H9 (cell line): ENCODE data around the gene LCE6A. TPM values are rescaled to one million over a fixed set of nuclear protein-coding genes. Genes with fewer than 3 reads are reported as not detected.
A peak's percentile ranks its signal among the peaks of the same experiment; 100 is the strongest.

Experiments used
- DNase-seq: peaks from one replicate; pipeline ENCODE4 v3.0.0-alpha.2; 2017
- H2AFZ ChIP-seq: one replicate; pipeline ENCODE4 v1.6.1; 2013; ENCODE audit warnings: mild to moderate bottlenecking, low read length, control low read depth, moderate library complexity
- H2AK5ac ChIP-seq: 2 replicates; pipeline ENCODE4 v1.6.1; 2013; ENCODE audit warnings: low read length, control low read depth, mixed read lengths; ENCODE audit not compliant: insufficient read length
- H2BK120ac ChIP-seq: one replicate; pipeline ENCODE4 v1.6.1; 2013; ENCODE audit warnings: low read depth, mild to moderate bottlenecking, low read length, control low read depth, inconsistent platforms; ENCODE audit not compliant: poor library complexity, severe bottlenecking
- H2BK12ac ChIP-seq: 2 replicates; pipeline ENCODE4 v1.6.1; 2013; ENCODE audit warnings: low read length, control low read depth, mixed read lengths, low read depth; ENCODE audit not compliant: insufficient read length
- H2BK15ac ChIP-seq: 2 replicates; pipeline ENCODE4 v1.6.1; 2013; ENCODE audit warnings: low read depth, low read length, control low read depth
- H2BK20ac ChIP-seq: one replicate; pipeline ENCODE4 v1.6.1; 2013; ENCODE audit warnings: low read depth, mild to moderate bottlenecking, low read length, control low read depth, inconsistent platforms; ENCODE audit not compliant: poor library complexity, severe bottlenecking
- H2BK5ac ChIP-seq: 2 replicates; pipeline ENCODE4 v1.6.1; 2013; ENCODE audit warnings: low read length, control low read depth, mixed read lengths; ENCODE audit not compliant: insufficient read length
- H3K14ac ChIP-seq: 2 replicates; pipeline ENCODE4 v1.6.1; 2013; ENCODE audit warnings: low read length, control low read depth; ENCODE audit not compliant: insufficient read depth
- H3K18ac ChIP-seq: 2 replicates; pipeline ENCODE4 v1.6.1; 2013; ENCODE audit warnings: low read depth, mild to moderate bottlenecking, mixed read lengths, low read length, control low read depth; ENCODE audit not compliant: insufficient read length
- H3K23ac ChIP-seq: 2 replicates; pipeline ENCODE4 v1.6.1; 2013; ENCODE audit warnings: low read length, control low read depth, mixed read lengths, low read depth; ENCODE audit not compliant: insufficient read length
- H3K23me2 ChIP-seq: 2 replicates; pipeline ENCODE4 v1.6.1; 2013; ENCODE audit warnings: low read depth, mild to moderate bottlenecking, mixed read lengths, low read length, control low read depth; ENCODE audit not compliant: insufficient read length, poor library complexity, severe bottlenecking
- H3K27ac ChIP-seq: 2 replicates; pipeline ENCODE4 v1.5.1; 2013; ENCODE audit warnings: low read length, control low read depth, mixed read lengths, low read depth; ENCODE audit not compliant: insufficient read length
- H3K27me3 ChIP-seq: 2 replicates; pipeline ENCODE4 v1.6.1; 2013; ENCODE audit warnings: low read length, control low read depth, inconsistent platforms; ENCODE audit not compliant: insufficient read depth
- H3K4ac ChIP-seq: 2 replicates; pipeline ENCODE4 v1.6.1; 2013; ENCODE audit warnings: low read depth, mild to moderate bottlenecking, control low read depth, inconsistent platforms, low read length, moderate library complexity
- H3K4me1 ChIP-seq: 2 replicates; pipeline ENCODE4 v1.6.1; 2013; ENCODE audit warnings: low read length, control low read depth, inconsistent platforms; ENCODE audit not compliant: insufficient read depth
- H3K4me2 ChIP-seq: 2 replicates; pipeline ENCODE4 v1.6.1; 2013; ENCODE audit warnings: low read length, control low read depth, mixed read lengths; ENCODE audit not compliant: insufficient read length, insufficient read depth
- H3K56ac ChIP-seq: 2 replicates; pipeline ENCODE4 v1.6.1; 2013; ENCODE audit warnings: low read depth, mild to moderate bottlenecking, mixed read lengths, low read length, control low read depth; ENCODE audit not compliant: insufficient read length
- H3K79me1 ChIP-seq: 2 replicates; pipeline ENCODE4 v1.6.1; 2013; ENCODE audit warnings: low read depth, mild to moderate bottlenecking, moderate library complexity, low read length, control low read depth, inconsistent platforms; ENCODE audit not compliant: insufficient read depth, poor library complexity, severe bottlenecking
- H3K79me2 ChIP-seq: 2 replicates; pipeline ENCODE4 v1.6.1; 2013; ENCODE audit warnings: low read length, control low read depth, inconsistent platforms; ENCODE audit not compliant: insufficient read depth
- H3K9ac ChIP-seq: 2 replicates; pipeline ENCODE4 v1.6.1; 2013; ENCODE audit warnings: low read length, control low read depth, mixed read lengths; ENCODE audit not compliant: insufficient read length; ENCODE audit errors: extremely low read depth
- H3K9me3 ChIP-seq: one replicate; pipeline ENCODE4 v1.6.1; 2013; ENCODE audit warnings: low read depth, low read length, inconsistent platforms; ENCODE audit not compliant: control insufficient read depth
- H3T11ph ChIP-seq: one replicate; pipeline ENCODE4 v1.6.1; 2013; ENCODE audit warnings: mild to moderate bottlenecking, low read length, control low read depth, inconsistent platforms
- H4K20me1 ChIP-seq: one replicate; pipeline ENCODE4 v1.6.1; 2013; ENCODE audit not compliant: control insufficient read depth, insufficient read length, insufficient read depth
- H4K5ac ChIP-seq: 2 replicates; pipeline ENCODE4 v1.6.1; 2013; ENCODE audit warnings: low read depth, mild to moderate bottlenecking, mixed read lengths, low read length, control low read depth; ENCODE audit not compliant: insufficient read length
- H4K8ac ChIP-seq: replicated peaks from 2 replicates; pipeline ENCODE4 v1.6.1; 2013; ENCODE audit warnings: low read length, control low read depth, mixed read lengths, low read depth; ENCODE audit not compliant: insufficient read length
- H4K91ac ChIP-seq: 2 replicates; pipeline ENCODE4 v1.6.1; 2013; ENCODE audit warnings: low read depth, mild to moderate bottlenecking, moderate library complexity, mixed read lengths, low read length, control low read depth; ENCODE audit not compliant: insufficient read length
- H3K27ac Mint-ChIP-seq, 3 experiments: 2 replicates in 2 of 3; 3 replicates in 1 of 3; pipeline ENCODE4 v1.8.0; 2020 to 2021; ENCODE audit warnings: mixed read lengths in 3 of 3, mild to moderate bottlenecking in 1 of 3, moderate library complexity in 1 of 3
- H3K27me3 Mint-ChIP-seq: 2 replicates; pipeline ENCODE4 v1.8.0; 2021; ENCODE audit warnings: low read depth, mild to moderate bottlenecking, moderate library complexity, mixed read lengths
- H3K36me3 Mint-ChIP-seq, 3 experiments: 2 replicates in 2 of 3; 3 replicates in 1 of 3; pipeline ENCODE4 v1.8.0; 2020 to 2021; ENCODE audit warnings: low read depth in 3 of 3, mixed read lengths in 3 of 3; ENCODE audit not compliant: insufficient read depth in 1 of 3
- H3K4me1 Mint-ChIP-seq, 2 experiments: 2 replicates each; pipeline ENCODE4 v1.8.0; 2020; ENCODE audit warnings: mixed read lengths in 2 of 2
- H3K4me3 Mint-ChIP-seq, 2 experiments: 2 replicates in 1 of 2; 3 replicates in 1 of 2; pipeline ENCODE4 v1.8.0; 2020 to 2021; ENCODE audit warnings: mild to moderate bottlenecking in 2 of 2, mixed read lengths in 2 of 2, moderate library complexity in 1 of 2
- H3K9me3 Mint-ChIP-seq, 2 experiments: 2 replicates in 1 of 2; 3 replicates in 1 of 2; pipeline ENCODE4 v1.8.0; 2020; ENCODE audit warnings: mild to moderate bottlenecking in 2 of 2, mixed read lengths in 2 of 2, moderate library complexity in 1 of 2
- total RNA-seq: library from RNA; stranded (reverse); gene quantifications from 2 replicates; pipeline ENCODE4 v1.2.1, GENCODE V29; 2021
- TF ChIP-seq, protein P1 (sequence below): fragments of 200-600 bp; sonication (generic); conservative IDR thresholded peaks from 3 replicates; pipeline ENCODE4 v1.8.0; 2021; ENCODE audit warnings: antibody characterized with exemption, mild to moderate bottlenecking

The LCE6A gene
- total RNA-seq, 1 experiment from 2014 or later: not detected

DNA sequence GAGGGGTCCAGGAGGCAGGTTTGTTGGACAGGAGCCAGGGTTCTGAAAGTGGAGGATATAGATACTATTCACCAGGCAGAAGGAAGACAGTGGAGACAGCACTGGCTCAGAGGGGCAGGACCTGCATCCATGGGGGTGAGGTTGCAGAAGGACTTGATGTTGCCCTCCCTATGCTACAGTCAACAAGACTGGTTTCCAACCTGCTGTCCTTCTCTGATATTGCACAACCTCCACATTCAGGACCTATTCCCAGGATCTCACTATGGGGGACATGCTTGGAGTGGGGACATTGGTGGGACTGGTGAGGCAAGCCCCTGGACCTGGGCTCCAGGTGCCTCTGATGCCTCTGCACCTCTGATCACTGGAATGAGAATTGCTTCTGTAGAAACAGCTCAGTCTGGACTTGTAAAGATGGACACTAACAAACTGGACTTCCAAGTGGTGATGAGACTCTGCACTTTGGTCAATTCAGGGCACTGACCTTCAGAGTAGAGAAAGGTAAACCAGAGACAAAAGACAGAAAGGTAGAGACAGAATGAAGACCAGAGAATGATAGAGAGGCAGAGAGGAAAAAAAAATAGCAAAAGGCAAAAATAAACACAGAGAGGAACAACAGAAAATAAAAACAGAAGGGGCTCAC lies 37.0 kb downstream of the LCE6A start:
- no peak overlapping the region for H2AFZ ChIP-seq
- no peak overlapping the region for H3K18ac ChIP-seq

More for the DNA sequence above, 37.0 kb downstream of the LCE6A start:
- no peak overlapping the region for H2BK12ac ChIP-seq
- H3K27me3 ChIP-seq: no peaks in the 10 kb centered on the region
- H2AK5ac ChIP-seq: no peak overlapping the region
- no peak overlapping the region for H2BK20ac ChIP-seq
- DNase-seq: no peak
- no peak overlapping the region for H4K91ac ChIP-seq
- no peaks in the 10 kb centered on the region for H3K23me2 ChIP-seq
- no peak overlapping the region for H3K56ac ChIP-seq
- no peak overlapping the region for H3K23ac ChIP-seq
- Mint-ChIP-seq H3K36me3 (peaks cover 7 to 21% (median 8%) of the 10 kb centered on the region in 3 experiments; a peak in 5 of 7 replicates), H3K27me3 (peaks cover 2% of the 10 kb centered on the region; the same call in 1 of the 2 replicates), H3K4me1 (no peaks in the 10 kb centered on the region), H3K27ac (no peak overlapping the region; a peak in 1 of 7 replicates), H3K4me3 (no peak overlapping the region), H3K9me3 (peaks cover 73 to 82% of the 10 kb centered on the region in 2 experiments)
- H3K9ac ChIP-seq: no peak overlapping the region
- no peak overlapping the region for H4K5ac ChIP-seq
- H2BK15ac ChIP-seq: peak overlapping the region; percentile 39; the same call in 1 of the 2 replicates
- H2BK120ac ChIP-seq: no peak overlapping the region
- no peaks in the 10 kb centered on the region for H4K20me1 ChIP-seq
- no peaks in the 10 kb centered on the region for H3K4me1 ChIP-seq
- no peak overlapping the region for H3K27ac ChIP-seq
- no peak overlapping the region for H3T11ph ChIP-seq
- no peak overlapping the region for H3K4me2 ChIP-seq
- no peak overlapping the region for H4K8ac ChIP-seq
- no peak overlapping the region for H3K14ac ChIP-seq
- H3K79me1 ChIP-seq: no peaks in the 10 kb centered on the region
- no peaks in the 10 kb centered on the region for H3K79me2 ChIP-seq
- no peak overlapping the region for H3K4ac ChIP-seq
- no peaks in the 10 kb centered on the region for H3K9me3 ChIP-seq
- TF ChIP-seq, protein P1, sequence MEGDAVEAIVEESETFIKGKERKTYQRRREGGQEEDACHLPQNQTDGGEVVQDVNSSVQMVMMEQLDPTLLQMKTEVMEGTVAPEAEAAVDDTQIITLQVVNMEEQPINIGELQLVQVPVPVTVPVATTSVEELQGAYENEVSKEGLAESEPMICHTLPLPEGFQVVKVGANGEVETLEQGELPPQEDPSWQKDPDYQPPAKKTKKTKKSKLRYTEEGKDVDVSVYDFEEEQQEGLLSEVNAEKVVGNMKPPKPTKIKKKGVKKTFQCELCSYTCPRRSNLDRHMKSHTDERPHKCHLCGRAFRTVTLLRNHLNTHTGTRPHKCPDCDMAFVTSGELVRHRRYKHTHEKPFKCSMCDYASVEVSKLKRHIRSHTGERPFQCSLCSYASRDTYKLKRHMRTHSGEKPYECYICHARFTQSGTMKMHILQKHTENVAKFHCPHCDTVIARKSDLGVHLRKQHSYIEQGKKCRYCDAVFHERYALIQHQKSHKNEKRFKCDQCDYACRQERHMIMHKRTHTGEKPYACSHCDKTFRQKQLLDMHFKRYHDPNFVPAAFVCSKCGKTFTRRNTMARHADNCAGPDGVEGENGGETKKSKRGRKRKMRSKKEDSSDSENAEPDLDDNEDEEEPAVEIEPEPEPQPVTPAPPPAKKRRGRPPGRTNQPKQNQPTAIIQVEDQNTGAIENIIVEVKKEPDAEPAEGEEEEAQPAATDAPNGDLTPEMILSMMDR: no peak
- no peak overlapping the region for H2BK5ac ChIP-seq
